ENCODE data around the gene MMEL1.

The MMEL1 gene

DNA sequence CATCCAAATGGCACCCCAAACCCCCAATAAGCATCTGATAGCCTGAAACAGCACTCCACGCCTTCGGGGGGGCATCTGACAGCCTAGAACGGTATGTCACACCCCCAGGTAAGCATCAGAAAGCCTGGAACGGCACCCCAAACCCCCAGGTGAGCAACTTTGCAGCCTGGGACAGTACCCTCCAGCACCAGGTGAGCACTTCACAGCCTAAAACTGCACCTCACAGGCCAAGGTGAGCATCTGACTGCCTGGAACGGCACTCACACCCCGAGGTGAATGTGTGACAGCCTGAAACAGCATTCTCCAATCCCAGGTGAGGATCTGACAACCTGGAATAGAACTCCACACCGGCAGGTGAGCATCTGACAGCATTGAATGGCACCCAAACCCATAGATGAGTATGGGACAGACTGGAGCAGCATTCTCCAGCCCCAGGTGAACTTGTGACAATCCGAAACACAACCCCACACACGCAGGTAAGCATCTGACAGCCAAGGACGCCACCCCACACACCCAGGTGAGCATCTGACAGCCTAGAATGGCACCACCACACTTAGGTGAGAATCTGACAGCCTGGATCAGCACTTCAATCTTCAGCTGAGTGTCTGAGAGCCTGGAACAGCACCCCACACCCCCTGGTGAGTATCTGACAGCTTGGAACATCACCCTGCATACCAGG is 18.3 kb upstream of the MMEL1 start:
- H3K4me3 ChIP-seq (ENCODE audit: control insufficient read depth, low read depth, low read length): no peak overlapping the region
- DNase-seq (ENCODE audit: low read depth): no peak
- TF ChIP-seq, protein P1, sequence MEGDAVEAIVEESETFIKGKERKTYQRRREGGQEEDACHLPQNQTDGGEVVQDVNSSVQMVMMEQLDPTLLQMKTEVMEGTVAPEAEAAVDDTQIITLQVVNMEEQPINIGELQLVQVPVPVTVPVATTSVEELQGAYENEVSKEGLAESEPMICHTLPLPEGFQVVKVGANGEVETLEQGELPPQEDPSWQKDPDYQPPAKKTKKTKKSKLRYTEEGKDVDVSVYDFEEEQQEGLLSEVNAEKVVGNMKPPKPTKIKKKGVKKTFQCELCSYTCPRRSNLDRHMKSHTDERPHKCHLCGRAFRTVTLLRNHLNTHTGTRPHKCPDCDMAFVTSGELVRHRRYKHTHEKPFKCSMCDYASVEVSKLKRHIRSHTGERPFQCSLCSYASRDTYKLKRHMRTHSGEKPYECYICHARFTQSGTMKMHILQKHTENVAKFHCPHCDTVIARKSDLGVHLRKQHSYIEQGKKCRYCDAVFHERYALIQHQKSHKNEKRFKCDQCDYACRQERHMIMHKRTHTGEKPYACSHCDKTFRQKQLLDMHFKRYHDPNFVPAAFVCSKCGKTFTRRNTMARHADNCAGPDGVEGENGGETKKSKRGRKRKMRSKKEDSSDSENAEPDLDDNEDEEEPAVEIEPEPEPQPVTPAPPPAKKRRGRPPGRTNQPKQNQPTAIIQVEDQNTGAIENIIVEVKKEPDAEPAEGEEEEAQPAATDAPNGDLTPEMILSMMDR (conservative IDR thresholded peaks at IDR 0.05; ENCODE audit: control insufficient read depth, insufficient read depth, low read depth, low read length): no peak

DNA sequence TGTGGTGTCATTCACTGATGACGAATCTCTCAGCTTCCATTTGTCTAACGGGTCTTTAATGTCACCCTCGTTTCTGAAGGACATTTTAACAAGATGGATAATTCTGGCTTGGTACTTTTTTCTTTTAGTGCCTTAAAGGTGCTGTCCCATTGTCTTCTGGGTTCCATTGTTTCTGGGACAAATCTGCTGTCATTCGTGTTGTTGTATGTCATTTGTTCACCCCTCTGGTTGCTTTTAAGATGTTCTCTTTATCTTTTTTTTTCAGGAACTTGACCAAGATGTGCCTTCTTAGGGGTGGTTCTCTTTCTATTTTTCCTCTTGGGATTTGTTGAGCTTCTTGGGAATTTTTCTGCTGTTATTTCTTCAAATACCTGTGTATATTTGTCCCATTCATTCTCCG is 14.0 kb upstream of the MMEL1 start:
- no peak for DNase-seq (ENCODE audit: low read depth)
- TF ChIP-seq, protein P1 (conservative IDR thresholded peaks at IDR 0.05; ENCODE audit: control insufficient read depth, insufficient read depth, low read depth, low read length): no peak
- H3K4me3 ChIP-seq (ENCODE audit: control insufficient read depth, low read depth, low read length): no peak overlapping the region

DNA sequence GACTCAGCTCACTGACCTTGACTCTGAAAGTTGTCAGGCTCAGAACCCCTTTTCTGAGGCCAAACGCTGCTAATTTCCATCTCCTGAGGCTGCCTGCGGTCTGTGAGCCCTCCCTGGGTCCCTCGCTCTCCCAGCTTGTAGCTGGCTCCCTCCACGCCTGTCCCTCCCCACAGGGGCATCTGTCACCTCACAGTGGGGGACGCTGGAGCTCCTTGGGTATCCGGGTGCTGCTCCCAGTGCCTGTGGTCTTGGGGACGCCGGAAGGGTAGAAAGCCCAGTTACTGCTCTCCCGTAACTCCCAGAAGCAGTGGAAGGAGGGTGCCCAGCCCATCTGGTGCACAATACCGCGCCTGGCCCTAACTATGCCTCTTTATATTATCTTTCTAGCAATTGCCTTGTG is 13.0 kb upstream of the MMEL1 start:
- TF ChIP-seq, protein P1 (conservative IDR thresholded peaks at IDR 0.05; ENCODE audit: control insufficient read depth, insufficient read depth, low read depth, low read length): no peak
- DNase-seq (ENCODE audit: low read depth): no peak
- no peak overlapping the region for H3K4me3 ChIP-seq (ENCODE audit: control insufficient read depth, low read depth, low read length)

DNA sequence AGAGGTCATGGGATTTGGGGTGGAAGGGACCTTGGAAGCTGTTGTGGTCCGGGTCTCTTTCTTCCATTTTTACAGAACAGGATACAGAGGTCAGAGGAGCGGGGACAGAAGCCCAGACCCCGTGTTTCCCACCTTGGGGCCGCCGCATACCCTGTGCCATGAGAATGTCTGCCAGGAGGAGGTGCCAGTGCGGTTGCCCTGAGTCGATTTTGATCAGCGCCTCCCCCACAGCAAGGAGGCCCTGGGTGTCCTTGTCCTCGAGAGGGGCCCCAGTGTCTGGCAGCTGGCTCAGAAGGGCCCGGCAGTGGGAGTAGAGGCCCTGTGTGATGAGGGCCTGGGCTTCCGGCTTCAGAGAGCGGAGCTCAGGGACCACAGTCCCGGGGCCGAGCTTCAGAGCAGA is 12.3 kb upstream of the MMEL1 start:
- TF ChIP-seq, protein P1 (conservative IDR thresholded peaks at IDR 0.05; ENCODE audit: control insufficient read depth, insufficient read depth, low read depth, low read length): no peak
- no peak overlapping the region for H3K4me3 ChIP-seq (ENCODE audit: control insufficient read depth, low read depth, low read length)
- DNase-seq (ENCODE audit: low read depth): no peak

DNA sequence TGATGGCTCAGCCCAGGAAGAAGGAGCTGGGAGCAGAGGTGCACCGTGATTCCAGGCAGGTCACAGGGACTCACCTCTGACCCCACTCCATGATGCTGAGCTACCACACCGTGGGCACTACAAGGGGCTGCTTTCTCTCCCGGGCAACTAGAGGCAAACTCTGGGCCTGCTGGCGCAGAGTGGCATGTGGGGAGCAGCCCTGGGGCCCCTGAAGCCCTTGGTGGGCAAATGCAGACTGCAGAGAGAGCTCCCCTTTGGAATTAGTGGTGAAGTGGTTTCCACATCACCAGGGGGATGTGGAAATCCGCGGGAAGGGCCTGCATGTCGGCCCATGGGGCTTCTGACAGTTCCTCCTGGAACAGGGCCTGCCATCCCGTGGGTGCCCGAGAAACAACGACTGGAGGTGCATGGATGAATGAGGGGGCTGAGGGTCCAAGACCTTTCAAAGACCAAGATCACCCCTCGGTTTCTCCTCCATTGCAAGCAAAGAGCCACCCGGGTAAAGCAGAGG is 11.8 kb upstream of the MMEL1 start:
- DNase-seq (ENCODE audit: low read depth): no peak
- no peak overlapping the region for H3K4me3 ChIP-seq (ENCODE audit: control insufficient read depth, low read depth, low read length)
- TF ChIP-seq, protein P1 (conservative IDR thresholded peaks at IDR 0.05; ENCODE audit: control insufficient read depth, insufficient read depth, low read depth, low read length): no peak

DNA sequence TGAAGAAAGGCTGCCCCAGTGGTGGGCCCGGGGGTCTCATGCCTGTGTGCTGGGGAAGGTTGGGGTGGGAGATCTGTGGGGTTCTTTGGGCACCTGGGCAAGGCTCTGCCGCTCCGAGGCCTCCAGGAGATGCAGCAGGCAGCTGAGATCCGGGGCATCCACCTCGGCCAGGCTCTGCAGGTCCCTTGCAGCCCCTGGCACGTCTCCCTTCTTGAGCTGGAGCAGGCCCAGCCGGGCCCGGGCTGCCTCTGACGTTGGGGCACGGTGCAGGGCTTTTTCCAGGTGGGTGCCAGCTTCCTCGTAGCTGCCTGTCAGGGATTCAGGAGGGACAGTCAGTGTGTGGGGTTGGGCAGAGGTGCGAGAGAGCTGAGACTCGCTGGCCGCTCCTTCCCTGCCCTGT is 11.4 kb upstream of the MMEL1 start:
- no peak for DNase-seq (ENCODE audit: low read depth)
- no peak overlapping the region for H3K4me3 ChIP-seq (ENCODE audit: control insufficient read depth, low read depth, low read length)
- TF ChIP-seq, protein P1 (conservative IDR thresholded peaks at IDR 0.05; ENCODE audit: control insufficient read depth, insufficient read depth, low read depth, low read length): no peak
